GM04503 (cell line): ENCODE measurements around the gene ZFPM1.

ENCODE experiments used
- DNase-seq: peaks from one replicate; pipeline ENCODE4 v3.0.0-alpha.2; 2012; ENCODE audit warnings: low read depth

ZFPM1 gene

DNA sequence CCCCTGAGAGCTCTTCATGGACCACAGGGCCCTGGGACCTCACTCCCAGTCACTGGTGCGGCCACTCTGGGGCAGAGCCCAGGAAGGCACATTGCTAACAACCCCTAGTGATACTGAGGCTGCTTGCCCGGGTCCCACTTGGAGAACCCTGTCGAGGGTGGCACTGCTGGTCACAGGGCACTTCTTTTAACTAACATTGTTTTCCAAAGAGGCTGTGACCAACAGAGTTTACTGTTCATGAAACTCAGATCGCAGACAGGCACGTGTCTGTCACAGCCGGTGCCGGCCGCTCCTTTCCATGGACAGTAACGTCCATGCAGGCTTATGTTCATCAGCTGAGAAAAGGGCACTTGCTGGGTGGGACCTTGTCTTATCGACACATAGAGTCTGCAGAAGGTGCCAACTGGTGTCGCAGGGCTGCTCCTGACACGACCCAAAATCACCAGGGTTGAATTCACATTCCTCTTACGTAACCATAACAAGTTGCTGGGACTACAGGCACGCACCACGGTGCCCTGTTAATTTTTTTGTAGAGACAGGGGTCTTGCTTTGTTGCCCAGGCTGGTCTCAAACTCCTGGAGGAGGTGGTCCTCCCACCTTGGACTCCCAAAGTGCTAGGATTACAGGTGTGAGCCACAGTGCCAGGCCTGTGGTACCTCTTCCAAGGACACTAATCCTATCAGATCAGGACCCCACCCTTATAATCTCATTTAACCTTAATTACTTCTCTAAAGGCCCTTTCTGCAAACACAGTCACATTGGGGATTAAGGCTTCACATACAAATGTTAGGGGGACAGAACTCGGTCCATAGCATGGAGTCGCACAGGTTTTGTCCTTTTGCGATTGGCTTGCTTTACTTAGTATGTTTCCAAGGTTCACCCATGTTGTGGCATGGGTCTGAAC lies 115.9 kb downstream of the ZFPM1 start:
- no peak for DNase-seq

DNA sequence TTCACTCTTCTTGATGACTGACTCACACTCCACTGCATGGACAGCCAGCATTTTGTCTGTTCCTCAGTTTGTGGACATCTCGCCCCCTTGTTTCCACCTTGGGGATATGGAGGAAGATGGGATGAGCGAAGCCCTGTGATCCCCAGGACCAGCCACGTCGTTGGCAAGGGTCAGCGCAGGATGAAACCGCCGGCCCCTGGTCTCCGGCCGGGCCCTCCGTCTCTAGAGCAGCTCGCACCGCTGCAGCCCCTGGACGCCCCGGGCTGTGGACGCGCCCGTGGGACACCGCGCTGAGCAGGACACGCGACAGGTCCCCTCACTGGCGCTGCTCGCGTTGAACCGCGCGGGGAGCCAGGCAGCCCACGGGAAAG lies 116.5 kb downstream of the ZFPM1 start:
- DNase-seq = no peak

DNA sequence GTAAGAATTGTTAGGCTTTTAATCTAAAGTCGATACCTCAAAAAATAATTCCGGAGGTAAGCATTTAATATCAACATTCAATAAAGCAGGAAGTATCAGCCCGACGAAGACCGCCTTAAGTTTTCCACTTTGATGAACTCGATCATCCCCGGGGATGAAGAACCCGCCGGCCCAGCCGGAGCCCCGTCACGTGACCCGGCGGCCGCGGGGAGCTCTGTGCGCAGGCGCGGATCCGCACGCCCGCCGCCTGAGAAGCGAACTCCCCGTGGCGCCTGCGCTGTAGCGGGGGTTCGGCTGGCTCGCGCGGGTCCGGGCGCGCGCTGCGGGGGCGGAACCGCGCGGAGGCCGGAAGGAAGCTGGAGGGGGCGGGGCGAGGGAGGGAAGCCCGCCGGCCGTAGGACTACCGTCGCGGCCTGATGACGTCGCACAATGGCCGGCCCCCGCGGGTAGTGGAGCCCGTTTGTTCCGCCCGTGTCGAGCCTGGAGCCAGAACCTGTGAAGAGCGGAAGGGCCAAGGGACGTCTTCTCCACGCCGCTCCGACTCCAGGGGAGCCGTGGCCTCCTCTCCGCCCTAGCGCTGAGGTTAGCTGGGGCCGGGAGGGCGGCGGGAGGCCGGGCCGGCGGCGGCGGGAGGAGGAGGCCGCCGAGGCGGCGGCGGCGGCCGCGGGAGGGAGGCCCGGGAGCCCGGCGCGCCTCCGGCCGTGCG lies 117.1 kb downstream of the ZFPM1 start, which contains the start of gene ZC3H18:
TSS of gene ZC3H18 (plus strand) at position 419 of the 706 bp plus-strand sequence. CDS start 6,721 bp downstream, outside the sequence.
- DNase-seq = peak; percentile 60

DNA sequence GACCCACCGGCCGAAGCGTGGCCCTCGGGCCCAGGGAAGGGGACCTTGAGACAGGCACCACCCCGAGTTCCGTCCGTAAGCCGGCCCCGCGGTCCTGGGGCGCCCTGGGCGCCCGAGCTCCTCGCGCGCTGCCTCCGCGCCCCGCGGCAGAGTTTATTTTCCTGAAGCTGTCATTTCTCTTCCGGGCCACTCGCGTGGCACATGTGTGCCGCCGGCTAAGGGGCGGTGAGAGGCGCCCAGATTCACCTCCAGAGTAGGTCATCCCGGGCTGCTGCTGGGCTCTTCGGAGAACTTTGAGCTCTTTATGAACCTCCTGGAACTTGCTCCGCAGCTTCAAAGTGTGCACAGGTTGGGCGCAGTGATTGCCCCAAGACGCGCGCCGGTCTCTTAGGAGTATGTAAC lies 117.6 kb downstream of the ZFPM1 start:
- no peak for DNase-seq

DNA sequence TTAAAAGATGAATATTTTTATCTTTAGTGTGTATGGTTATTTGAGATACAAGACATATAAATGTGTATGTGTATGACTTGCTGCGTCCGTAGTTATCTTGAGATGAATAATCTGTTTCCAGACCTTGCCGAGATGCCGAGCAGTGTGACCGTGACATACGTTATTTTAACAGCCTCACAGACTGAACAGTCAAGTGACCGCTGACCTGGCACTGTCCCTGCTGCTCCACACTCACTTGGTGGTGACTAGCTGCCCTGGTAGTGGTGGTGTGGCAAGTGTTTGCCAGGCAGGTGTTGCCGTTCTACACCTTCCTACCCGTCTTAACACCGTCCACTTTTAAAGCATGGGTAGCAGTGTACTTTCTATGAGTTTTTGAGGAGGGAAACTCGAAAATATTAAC lies 122.2 kb downstream of the ZFPM1 start:
- DNase-seq = no peak

DNA sequence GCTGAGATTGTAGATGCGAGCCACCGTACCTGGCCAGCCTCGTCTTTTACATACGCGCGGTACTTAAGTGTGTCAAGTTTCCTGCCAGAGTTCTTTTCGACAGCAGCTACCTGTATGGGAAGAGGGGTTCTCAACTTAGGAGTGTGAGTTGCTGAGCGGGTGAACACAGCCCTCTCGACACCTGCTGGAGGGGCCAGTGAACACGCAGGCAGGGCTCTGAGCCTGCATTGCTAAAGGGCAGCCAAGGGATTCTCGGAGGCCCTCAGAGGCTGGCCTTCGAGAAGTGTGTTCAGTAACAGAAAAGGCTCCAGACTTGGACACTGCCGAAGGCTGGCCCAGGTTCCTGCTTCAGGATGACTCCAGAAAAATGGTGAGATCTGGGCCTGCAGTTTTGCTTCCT lies 123.2 kb downstream of the ZFPM1 start:
- DNase-seq = no peak

DNA sequence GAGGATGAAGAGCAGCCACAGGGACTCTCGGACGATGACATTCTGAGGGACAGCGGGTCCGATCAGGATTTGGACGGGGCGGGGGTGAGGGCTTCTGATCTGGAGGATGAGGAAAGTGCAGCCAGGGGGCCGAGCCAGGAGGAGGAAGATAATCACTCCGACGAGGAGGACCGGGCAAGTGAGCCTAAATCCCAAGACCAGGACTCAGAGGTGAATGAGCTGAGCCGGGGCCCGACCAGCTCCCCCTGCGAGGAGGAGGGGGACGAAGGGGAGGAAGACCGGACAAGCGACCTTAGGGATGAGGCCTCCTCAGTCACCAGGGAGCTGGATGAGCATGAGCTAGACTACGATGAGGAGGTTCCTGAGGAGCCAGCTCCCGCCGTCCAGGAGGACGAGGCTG lies 124.1 kb downstream of the ZFPM1 start:
- DNase-seq = no peak

DNA sequence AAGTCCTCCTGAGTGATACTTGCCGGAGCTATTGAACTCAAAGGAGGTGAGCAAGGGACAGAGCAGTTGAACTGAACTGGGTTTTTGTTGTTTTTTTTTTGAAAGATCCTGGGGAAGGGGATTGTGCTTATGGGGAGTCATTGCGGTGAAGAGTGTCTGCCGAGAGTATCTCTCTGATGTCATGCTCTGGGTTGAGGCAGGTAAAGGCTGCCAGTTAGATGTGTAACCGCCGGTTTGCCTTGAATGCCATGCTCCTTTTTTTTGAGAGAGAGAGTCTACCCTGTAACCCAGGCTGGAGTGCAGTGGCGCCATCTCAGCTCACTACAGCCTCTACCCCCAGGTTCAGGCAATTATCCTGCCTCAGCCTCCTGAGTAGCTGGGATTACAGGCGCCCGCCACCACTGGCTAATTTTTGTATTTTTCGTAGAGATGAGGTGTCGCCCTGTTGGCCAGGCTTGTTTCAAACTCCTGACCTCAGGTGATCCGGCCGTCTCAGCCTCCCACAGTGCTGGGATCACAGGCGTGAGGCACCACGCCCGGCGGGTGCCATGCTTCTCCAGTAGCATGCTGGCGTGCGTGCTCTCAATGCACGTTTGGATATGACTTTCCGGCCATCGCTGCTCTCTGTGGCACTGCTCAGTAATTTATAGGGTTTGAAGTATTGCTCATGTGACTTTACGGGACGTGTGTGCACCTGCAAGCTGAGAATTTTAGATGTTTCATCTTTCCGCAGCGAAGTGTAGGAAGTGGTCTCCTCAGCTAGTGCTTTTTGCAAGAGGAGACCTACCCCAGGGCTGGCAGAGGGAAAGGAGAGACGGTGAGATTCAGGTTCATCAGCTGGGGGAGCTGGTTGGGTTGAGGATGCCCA lies 125.6 kb downstream of the ZFPM1 start:
- DNase-seq = no peak

DNA sequence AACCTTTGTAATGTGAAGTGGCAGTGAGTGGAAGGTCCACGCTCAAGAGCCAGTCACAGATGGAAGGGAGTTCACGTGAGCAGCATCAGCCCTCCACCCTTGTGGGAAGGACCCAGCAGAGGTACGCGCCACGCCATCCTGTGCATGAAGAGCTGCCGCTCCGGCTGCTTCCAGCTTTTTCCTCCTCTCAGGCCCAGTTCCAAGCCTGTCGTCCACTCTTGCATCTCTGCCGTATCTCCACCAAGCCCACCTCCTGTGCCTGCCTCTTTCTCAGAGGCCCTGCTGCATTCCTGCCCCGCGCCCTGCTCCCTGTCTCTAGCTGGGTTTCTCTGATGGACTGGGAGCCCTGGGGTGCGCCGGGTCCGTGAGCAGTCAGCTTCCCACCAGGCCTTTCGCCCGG lies 127.3 kb downstream of the ZFPM1 start:
- no peak for DNase-seq

DNA sequence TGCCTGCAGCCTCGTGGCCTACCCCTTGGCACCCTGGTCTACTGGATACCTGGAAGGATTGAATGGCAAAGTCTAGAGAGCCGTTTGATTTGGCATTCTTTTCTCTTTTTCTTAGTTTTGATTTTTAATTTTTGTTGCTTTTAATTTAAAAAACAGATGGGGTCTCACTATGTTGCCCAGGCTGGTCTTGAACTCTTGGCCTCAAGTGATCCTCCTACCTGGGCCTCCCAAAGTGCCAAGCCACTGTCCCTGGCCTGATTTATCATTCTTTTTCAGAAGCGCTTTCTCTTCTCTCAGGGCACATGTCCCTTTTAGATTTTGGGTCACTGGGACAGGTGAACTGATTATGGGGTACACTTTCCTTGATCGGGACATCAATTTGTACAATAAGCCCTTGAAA lies 128.0 kb downstream of the ZFPM1 start:
- no peak for DNase-seq

DNA sequence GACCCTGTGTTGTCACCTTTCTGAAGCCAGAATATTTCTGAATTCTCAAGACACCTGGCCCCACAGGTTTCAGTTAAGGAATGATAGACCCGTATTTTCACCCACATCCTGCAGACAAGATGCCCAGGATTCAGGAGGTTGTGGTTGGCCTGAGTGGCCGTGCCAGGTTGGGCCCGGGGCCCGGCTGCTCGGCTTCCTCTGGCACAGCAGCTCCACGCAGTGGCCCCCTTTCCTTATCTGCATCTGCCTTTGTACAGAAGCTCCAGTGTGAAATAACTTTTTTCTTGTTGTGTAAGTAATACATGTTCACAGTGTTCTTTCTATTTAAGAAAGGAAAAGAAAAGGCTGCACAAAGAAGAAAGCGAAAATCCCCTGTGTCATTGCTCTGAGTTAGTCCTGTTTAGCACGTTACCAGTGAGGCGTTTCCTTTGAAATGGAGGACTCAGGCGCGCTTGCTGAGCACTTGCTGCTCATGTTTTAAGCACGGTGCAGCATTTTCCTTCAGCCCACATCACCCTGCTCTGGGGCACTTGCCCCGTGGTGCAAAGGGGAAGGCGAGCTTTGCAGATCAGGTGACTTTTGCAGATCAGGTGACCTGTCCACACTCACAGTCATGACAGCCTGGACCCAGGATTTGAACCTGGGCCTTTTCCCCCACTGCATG lies 130.0 kb downstream of the ZFPM1 start:
- DNase-seq = no peak

DNA sequence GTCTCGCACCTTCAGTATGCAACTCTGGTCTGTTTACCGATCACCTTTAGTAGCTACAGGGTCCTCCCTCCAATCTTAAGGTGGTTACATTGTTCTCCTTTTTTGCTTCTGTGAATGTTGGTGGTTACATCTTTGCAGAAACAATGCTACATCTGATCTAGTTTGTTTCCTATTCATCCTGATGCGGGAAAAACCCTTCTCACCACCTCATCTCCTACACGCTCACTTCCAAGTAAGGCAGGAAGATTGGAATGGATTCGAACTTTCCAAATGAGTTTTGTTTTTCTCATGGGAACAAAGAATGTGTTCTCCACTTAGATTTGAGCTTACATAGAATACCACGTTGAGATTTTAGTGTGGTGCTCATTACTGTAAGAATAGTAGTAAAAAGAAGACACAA lies 131.6 kb downstream of the ZFPM1 start:
- DNase-seq = no peak

DNA sequence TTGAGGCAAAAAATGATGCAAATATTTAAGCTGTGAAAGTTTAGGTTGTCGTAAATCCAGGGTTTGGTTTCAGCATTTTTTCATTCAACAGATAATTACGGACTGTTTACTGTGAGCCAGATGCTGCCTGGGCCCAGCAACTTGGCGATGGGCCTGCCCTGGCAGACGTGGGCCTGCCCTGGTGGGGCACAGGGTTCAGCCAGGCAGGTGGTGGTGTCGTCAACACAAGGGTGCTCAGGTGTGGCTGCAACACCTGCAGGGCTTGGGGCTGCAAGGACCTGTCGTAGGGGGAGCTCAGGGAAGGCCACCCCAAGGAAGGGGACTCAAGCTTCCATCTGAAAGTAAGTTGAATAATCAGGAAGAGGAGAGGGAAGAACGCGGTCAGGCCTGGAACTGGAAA lies 132.2 kb downstream of the ZFPM1 start:
- DNase-seq = no peak

DNA sequence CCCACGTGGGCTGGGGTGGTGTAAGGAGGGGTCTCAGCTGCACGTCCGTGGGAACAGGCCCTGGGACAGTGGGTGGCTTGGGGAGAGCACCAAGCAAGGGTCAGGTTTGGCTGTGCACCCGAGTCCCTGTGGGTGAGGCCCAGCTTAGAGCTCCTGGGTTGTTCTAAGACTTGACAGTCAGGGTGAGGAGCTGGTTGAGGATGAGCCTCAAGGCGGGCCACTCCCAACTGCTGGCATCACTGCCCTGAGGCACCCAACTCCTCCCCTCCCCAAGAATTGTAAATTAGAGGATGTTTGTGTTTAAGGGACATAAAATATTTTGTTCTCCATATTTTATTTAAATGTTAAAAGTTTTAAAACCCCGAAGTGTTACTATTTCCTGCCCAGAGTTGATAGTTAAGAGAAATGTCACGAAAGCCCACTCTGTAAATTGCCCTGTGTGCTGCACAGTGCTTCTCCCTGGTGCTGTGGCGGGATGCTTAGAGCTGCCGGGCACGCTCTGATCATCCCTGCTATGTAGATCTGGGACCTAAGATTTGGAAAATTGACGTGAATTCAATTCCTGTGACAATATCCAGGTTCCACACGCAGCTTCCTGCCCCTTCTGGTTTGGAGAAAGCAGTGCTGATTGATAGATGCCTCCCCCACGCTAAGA lies 133.0 kb downstream of the ZFPM1 start:
- no peak for DNase-seq
